Erythroblast (primary cell): ENCODE data around the gene TIMM29.

ENCODE experiments used
- GATA1 ChIP-seq: IDR thresholded peaks from 2 replicates; pipeline ENCODE4 v1.6.1; 2011; ENCODE audit warnings: low read depth, mild to moderate bottlenecking, control low read depth, low read length, moderate library complexity
- POLR2A ChIP-seq: IDR thresholded peaks from 2 replicates; pipeline ENCODE4 v1.6.1; 2011; ENCODE audit warnings: mild to moderate bottlenecking, low read length

GRCh38 chr19:10952809-10953208, 24.2 kb downstream of the TIMM29 start:
- no peak for TF ChIP-seq POLR2A
- TF ChIP-seq GATA1 = no peak
